GM23338 (cell line): ENCODE measurements around the gene NINJ2. TPM values are rescaled to one million over a fixed set of nuclear protein-coding genes. Genes with fewer than 3 reads are reported as not detected.

Experiments used
- ATAC-seq: fragments of 200-7000 bp; cut with Tn5 transposase; 3 replicates; pipeline ENCODE4 v1.9.1; 2020
- DNase-seq: peaks from one replicate; pipeline ENCODE4 v3.0.0-alpha.2; 2015; ENCODE audit warnings: low spot score
- H2AFZ ChIP-seq: fragments of 200-600 bp; sonication (generic); 2 replicates; pipeline ENCODE4 v1.8.0; 2016; ENCODE audit warnings: antibody characterized with exemption, mild to moderate bottlenecking, moderate library complexity
- H3F3A ChIP-seq: fragments of 200-600 bp; sonication (generic); replicated peaks from 2 replicates; pipeline ENCODE4 v1.8.0; 2017; ENCODE audit warnings: antibody characterized with exemption, mixed run types, low read depth
- H3K27ac ChIP-seq: fragments of 200-600 bp; sonication (generic); 2 replicates; pipeline ENCODE4 v1.6.1; 2016; ENCODE audit warnings: low read depth
- H3K27me3 ChIP-seq: fragments of 200-600 bp; sonication (generic); 2 replicates; pipeline ENCODE4 v1.8.0; 2016; ENCODE audit warnings: mild to moderate bottlenecking, mixed run types, moderate library complexity; ENCODE audit not compliant: insufficient read depth
- H3K36me3 ChIP-seq: fragments of 200-600 bp; sonication (generic); 2 replicates; pipeline ENCODE4 v1.8.0; 2016; ENCODE audit warnings: mild to moderate bottlenecking; ENCODE audit not compliant: insufficient read depth
- H3K4me1 ChIP-seq: fragments of 200-600 bp; sonication (generic); 2 replicates; pipeline ENCODE4 v1.8.0; 2016; ENCODE audit warnings: mild to moderate bottlenecking, moderate library complexity; ENCODE audit not compliant: insufficient read depth
- H3K4me2 ChIP-seq: fragments of 200-600 bp; sonication (generic); 2 replicates; pipeline ENCODE4 v1.7.1; 2017; ENCODE audit warnings: mixed run types
- H3K4me3 ChIP-seq: fragments of 200-600 bp; sonication (generic); 2 replicates; pipeline ENCODE4 v1.6.1; 2016; ENCODE audit warnings: mixed run types
- H3K79me2 ChIP-seq: fragments of 200-600 bp; sonication (generic); replicated peaks from 2 replicates; pipeline ENCODE4 v1.8.0; 2017; ENCODE audit warnings: mild to moderate bottlenecking; ENCODE audit not compliant: insufficient read depth
- H3K9me2 ChIP-seq: fragments of 200-600 bp; sonication (generic); 2 replicates; pipeline ENCODE4 v1.8.0; 2017; ENCODE audit not compliant: insufficient read depth
- H4K20me1 ChIP-seq: fragments of 200-600 bp; sonication (generic); replicated peaks from 2 replicates; pipeline ENCODE4 v1.8.0; 2017; ENCODE audit warnings: mild to moderate bottlenecking; ENCODE audit not compliant: insufficient read depth
- H3K27ac Mint-ChIP-seq: 2 replicates; pipeline ENCODE4 v1.8.0; 2020; ENCODE audit warnings: inconsistent platforms, mild to moderate bottlenecking, moderate library complexity, mixed read lengths
- H3K27me3 Mint-ChIP-seq: 3 replicates; pipeline ENCODE4 v1.8.0; 2022; ENCODE audit warnings: low read depth, mild to moderate bottlenecking, moderate library complexity, mixed read lengths, inconsistent platforms; ENCODE audit not compliant: insufficient read depth, poor library complexity
- H3K36me3 Mint-ChIP-seq: 3 replicates; pipeline ENCODE4 v1.8.0; 2021; ENCODE audit warnings: low read depth, mild to moderate bottlenecking, inconsistent platforms, moderate library complexity, mixed read lengths
- H3K4me1 Mint-ChIP-seq: 3 replicates; pipeline ENCODE4 v1.8.0; 2020; ENCODE audit warnings: mild to moderate bottlenecking, inconsistent platforms, mixed read lengths
- H3K4me3 Mint-ChIP-seq: 3 replicates; pipeline ENCODE4 v1.8.0; 2021; ENCODE audit warnings: moderate library complexity, mild to moderate bottlenecking, inconsistent platforms, mixed read lengths
- H3K9me3 Mint-ChIP-seq: 3 replicates; pipeline ENCODE4 v1.8.0; 2020; ENCODE audit warnings: moderate library complexity, mild to moderate bottlenecking, inconsistent platforms, mixed read lengths
- EZH2 ChIP-seq: fragments of 200-600 bp; sonication (generic); IDR thresholded peaks from one replicate; pipeline ENCODE4 v1.8.0; 2017; ENCODE audit warnings: antibody characterized with exemption, mild to moderate bottlenecking, low read depth; ENCODE audit not compliant: unreplicated experiment
- EZH2phosphoT487 ChIP-seq: fragments of 200-600 bp; sonication (generic); IDR thresholded peaks from one replicate; pipeline ENCODE4 v1.8.1; 2018; ENCODE audit warnings: antibody characterized with exemption; ENCODE audit not compliant: unreplicated experiment
- NANOG ChIP-seq: IDR thresholded peaks from 2 replicates; pipeline ENCODE4 v1.6.1; 2016; ENCODE audit warnings: antibody characterized with exemption, borderline replicate concordance
- POLR2AphosphoS5 ChIP-seq: IDR thresholded peaks from 2 replicates; pipeline ENCODE4 v1.6.1; 2016; ENCODE audit warnings: antibody characterized with exemption, low read depth
- STAT1 ChIP-seq: IDR thresholded peaks from one replicate; pipeline ENCODE4 v1.6.1; 2016; ENCODE audit warnings: antibody characterized with exemption; ENCODE audit not compliant: unreplicated experiment
- polyA plus RNA-seq: library from polyadenylated mRNA; unstranded; fragments of >200 nt; fragmentation: Nextera tagmentation; extraction: Ambion mirVana; gene quantifications from 2 replicates; pipeline ENCODE4 v1.2.1, GENCODE V29; 2016
- total RNA-seq: library from RNA; depleted of rRNA; stranded (reverse); fragments of >200 nt; shearing (Covaris generic); gene quantifications from 2 replicates; pipeline ENCODE4 v1.2.3, GENCODE V29; 2014
- TF ChIP-seq, protein P1 (sequence below): fragments of 250-450 bp; sonication (Bioruptor Pico); IDR thresholded peaks from 2 replicates; pipeline ENCODE4 v1.5.0; 2020; ENCODE audit warnings: mild to moderate bottlenecking, moderate library complexity
- TF ChIP-seq, protein P2 (sequence below), 2 experiments: fragments of 200-600 bp in 1 of 2; sonication (generic) in 1 of 2; conservative IDR thresholded peaks; 2 replicates each; pipeline versions ENCODE4 v1.5.1 to v1.6.1; 2016 to 2017; ENCODE audit warnings: antibody characterized with exemption in 2 of 2, low read depth in 2 of 2, mild to moderate bottlenecking in 2 of 2, moderate library complexity in 1 of 2

Gene NINJ2
- total and polyA plus RNA-seq, 2 experiments from 2014 or later: 0.94 to 2.6 TPM

DNA sequence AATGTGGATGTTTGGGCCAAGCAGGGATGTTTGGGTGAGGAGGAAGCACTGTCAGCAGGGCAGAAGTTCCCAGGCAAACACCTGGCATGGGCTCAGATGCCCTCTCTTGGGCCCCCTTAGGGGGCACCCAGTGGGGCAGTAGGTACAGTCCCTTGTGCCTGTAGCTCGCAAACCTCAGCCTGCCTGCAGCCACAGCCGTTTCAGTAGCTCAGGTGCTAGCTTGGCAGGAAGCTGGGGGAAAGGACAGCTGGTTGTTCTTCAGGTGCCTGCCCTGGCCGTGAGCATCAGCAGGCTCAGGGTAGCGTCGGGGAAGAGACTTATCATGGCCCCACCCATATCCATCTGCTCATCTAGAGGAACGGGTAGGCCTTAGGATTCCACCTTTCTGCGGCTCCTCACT lies 136.0 kb downstream of the NINJ2 start (continued):
- TF ChIP-seq, protein P1, sequence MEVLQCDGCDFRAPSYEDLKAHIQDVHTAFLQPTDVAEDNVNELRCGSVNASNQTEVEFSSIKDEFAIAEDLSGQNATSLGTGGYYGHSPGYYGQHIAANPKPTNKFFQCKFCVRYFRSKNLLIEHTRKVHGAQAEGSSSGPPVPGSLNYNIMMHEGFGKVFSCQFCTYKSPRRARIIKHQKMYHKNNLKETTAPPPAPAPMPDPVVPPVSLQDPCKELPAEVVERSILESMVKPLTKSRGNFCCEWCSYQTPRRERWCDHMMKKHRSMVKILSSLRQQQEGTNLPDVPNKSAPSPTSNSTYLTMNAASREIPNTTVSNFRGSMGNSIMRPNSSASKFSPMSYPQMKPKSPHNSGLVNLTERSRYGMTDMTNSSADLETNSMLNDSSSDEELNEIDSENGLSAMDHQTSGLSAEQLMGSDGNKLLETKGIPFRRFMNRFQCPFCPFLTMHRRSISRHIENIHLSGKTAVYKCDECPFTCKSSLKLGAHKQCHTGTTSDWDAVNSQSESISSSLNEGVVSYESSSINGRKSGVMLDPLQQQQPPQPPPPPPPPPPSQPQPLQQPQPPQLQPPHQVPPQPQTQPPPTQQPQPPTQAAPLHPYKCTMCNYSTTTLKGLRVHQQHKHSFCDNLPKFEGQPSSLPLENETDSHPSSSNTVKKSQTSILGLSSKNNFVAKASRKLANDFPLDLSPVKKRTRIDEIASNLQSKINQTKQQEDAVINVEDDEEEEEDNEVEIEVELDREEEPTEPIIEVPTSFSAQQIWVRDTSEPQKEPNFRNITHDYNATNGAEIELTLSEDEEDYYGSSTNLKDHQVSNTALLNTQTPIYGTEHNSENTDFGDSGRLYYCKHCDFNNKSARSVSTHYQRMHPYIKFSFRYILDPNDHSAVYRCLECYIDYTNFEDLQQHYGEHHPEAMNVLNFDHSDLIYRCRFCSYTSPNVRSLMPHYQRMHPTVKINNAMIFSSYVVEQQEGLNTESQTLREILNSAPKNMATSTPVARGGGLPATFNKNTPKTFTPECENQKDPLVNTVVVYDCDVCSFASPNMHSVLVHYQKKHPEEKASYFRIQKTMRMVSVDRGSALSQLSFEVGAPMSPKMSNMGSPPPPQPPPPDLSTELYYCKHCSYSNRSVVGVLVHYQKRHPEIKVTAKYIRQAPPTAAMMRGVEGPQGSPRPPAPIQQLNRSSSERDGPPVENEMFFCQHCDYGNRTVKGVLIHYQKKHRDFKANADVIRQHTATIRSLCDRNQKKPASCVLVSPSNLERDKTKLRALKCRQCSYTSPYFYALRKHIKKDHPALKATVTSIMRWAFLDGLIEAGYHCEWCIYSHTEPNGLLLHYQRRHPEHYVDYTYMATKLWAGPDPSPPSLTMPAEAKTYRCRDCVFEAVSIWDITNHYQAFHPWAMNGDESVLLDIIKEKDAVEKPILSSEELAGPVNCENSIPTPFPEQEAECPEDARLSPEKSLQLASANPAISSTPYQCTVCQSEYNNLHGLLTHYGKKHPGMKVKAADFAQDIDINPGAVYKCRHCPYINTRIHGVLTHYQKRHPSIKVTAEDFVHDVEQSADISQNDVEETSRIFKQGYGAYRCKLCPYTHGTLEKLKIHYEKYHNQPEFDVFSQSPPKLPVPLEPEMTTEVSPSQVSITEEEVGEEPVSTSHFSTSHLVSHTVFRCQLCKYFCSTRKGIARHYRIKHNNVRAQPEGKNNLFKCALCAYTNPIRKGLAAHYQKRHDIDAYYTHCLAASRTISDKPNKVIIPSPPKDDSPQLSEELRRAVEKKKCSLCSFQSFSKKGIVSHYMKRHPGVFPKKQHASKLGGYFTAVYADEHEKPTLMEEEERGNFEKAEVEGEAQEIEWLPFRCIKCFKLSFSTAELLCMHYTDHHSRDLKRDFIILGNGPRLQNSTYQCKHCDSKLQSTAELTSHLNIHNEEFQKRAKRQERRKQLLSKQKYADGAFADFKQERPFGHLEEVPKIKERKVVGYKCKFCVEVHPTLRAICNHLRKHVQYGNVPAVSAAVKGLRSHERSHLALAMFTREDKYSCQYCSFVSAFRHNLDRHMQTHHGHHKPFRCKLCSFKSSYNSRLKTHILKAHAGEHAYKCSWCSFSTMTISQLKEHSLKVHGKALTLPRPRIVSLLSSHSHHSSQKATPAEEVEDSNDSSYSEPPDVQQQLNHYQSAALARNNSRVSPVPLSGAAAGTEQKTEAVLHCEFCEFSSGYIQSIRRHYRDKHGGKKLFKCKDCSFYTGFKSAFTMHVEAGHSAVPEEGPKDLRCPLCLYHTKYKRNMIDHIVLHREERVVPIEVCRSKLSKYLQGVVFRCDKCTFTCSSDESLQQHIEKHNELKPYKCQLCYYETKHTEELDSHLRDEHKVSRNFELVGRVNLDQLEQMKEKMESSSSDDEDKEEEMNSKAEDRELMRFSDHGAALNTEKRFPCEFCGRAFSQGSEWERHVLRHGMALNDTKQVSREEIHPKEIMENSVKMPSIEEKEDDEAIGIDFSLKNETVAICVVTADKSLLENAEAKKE (CRISPR knock-in tag): no peak

DNA sequence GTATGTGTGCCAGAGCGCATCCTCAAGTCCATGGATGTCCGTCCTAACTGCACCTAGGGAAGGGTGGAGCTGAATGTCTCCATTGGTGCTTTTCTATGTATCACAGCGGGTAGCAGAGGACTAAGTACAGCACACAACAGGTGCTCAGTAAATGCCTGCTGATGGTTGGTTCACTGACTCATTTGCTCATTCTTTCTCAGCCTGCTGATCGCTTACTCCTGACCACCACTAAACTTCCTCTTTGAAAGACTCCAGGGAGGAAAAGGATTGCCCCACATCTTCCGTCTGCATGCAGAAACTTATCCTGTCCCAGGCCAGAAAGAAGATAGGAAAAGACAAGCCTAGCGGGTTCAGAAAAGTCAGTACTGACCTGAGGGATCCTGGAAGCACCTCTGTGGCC lies 137.2 kb downstream of the NINJ2 start:
- Mint-ChIP-seq H3K27ac (no peak overlapping the region), H3K4me1 (no peaks in the 10 kb centered on the region; the same call in 2 of the 3 replicates), H3K4me3 (no peak overlapping the region), H3K27me3 (no peaks in the 10 kb centered on the region), H3K9me3 (peaks cover 17% of the 10 kb centered on the region; the same call in 2 of the 3 replicates), H3K36me3 (peaks cover 22% of the 10 kb centered on the region)
- H3K36me3 ChIP-seq: no peaks in the 10 kb centered on the region
- no peaks in the 10 kb centered on the region for H3F3A ChIP-seq
- H3K4me3 ChIP-seq: no peak overlapping the region
- no peak for TF ChIP-seq POLR2AphosphoS5
- TF ChIP-seq, protein P2, sequence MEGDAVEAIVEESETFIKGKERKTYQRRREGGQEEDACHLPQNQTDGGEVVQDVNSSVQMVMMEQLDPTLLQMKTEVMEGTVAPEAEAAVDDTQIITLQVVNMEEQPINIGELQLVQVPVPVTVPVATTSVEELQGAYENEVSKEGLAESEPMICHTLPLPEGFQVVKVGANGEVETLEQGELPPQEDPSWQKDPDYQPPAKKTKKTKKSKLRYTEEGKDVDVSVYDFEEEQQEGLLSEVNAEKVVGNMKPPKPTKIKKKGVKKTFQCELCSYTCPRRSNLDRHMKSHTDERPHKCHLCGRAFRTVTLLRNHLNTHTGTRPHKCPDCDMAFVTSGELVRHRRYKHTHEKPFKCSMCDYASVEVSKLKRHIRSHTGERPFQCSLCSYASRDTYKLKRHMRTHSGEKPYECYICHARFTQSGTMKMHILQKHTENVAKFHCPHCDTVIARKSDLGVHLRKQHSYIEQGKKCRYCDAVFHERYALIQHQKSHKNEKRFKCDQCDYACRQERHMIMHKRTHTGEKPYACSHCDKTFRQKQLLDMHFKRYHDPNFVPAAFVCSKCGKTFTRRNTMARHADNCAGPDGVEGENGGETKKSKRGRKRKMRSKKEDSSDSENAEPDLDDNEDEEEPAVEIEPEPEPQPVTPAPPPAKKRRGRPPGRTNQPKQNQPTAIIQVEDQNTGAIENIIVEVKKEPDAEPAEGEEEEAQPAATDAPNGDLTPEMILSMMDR (conservative IDR thresholded peaks at IDR 0.05; ENCODE audit: low read depth in 2 of 2): no peak
- TF ChIP-seq EZH2: no peak
- TF ChIP-seq, protein P1 (CRISPR knock-in tag): no peak
- no peak for TF ChIP-seq NANOG
- no peak for TF ChIP-seq EZH2phosphoT487
- TF ChIP-seq STAT1: no peak
- H3K27me3 ChIP-seq: no peaks in the 10 kb centered on the region
- no peak overlapping the region for H2AFZ ChIP-seq
- H4K20me1 ChIP-seq: no peaks in the 10 kb centered on the region
- H3K27ac ChIP-seq: no peak overlapping the region
- no peaks in the 10 kb centered on the region for H3K79me2 ChIP-seq
- ATAC-seq (no peak), DNase-seq (no peak)
- H3K4me2 ChIP-seq: no peak overlapping the region
- no peaks in the 10 kb centered on the region for H3K4me1 ChIP-seq
- no peaks in the 10 kb centered on the region for H3K9me2 ChIP-seq
